HFF-Myc (cell line): ENCODE measurements around the gene PDE4D.

Experiments
- DNase-seq: peaks from one replicate; pipeline ENCODE4 v3.0.0-alpha.2; 2011; ENCODE audit warnings: low read depth; ENCODE audit errors: extremely low read depth
- H3K4me3 ChIP-seq: replicated peaks from 2 replicates; pipeline ENCODE4 v1.5.1; 2011; ENCODE audit warnings: low read depth, mild to moderate bottlenecking, control low read depth, low read length
- TF ChIP-seq, protein P1 (sequence below): IDR thresholded peaks from 2 replicates; pipeline ENCODE4 v1.5.1; 2012; ENCODE audit warnings: mild to moderate bottlenecking, low read depth, low read length, control low read depth; ENCODE audit errors: missing control alignments

The PDE4D gene

DNA sequence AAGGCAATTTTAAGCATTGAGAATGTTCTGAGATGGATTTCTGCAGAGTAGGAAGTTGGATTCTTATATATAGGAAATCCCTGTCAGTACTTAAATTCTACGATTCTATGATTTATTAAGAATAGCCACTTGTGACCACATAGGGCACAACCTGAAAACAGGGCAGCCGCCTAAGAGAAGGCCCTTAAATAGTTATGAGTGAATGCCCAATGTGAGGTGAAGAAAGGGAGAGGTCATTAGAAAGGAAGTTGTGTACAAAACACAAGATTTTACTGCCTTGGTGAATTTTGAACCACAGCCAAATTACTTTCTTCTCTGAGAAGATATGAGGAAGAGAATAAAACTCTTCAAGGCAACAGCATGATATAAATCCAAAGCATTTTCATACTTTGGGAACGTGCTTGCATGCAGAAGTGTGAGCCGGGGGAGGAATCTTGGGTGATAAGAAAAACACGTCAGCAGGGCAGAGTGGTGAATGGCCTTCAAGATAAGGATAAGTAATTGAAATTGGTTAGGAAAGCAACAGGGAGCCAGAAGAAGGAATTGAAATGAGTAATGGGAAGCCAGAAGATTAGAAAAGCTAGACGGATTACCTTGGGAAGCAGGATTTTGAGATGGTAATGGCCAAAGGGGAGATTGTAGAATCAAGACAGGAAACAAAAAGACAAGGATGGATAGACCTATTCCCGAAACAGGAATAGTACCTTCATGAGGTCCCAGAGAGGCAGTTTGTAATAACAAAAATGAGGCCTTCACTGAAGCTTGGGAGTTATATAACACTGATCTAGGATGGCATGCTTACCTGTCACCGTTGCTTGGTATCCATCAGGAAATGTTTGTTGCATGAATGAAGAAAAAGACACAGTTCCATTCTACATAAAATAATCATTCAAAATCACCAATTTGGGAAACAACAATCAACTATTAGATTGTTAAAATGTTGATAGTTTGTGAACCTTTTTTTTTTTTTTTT, 244.3 kb downstream of the PDE4D start:
- TF ChIP-seq, protein P1, sequence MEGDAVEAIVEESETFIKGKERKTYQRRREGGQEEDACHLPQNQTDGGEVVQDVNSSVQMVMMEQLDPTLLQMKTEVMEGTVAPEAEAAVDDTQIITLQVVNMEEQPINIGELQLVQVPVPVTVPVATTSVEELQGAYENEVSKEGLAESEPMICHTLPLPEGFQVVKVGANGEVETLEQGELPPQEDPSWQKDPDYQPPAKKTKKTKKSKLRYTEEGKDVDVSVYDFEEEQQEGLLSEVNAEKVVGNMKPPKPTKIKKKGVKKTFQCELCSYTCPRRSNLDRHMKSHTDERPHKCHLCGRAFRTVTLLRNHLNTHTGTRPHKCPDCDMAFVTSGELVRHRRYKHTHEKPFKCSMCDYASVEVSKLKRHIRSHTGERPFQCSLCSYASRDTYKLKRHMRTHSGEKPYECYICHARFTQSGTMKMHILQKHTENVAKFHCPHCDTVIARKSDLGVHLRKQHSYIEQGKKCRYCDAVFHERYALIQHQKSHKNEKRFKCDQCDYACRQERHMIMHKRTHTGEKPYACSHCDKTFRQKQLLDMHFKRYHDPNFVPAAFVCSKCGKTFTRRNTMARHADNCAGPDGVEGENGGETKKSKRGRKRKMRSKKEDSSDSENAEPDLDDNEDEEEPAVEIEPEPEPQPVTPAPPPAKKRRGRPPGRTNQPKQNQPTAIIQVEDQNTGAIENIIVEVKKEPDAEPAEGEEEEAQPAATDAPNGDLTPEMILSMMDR: no peak
- H3K4me3 ChIP-seq: no peak overlapping the region
- DNase-seq: no peak

DNA sequence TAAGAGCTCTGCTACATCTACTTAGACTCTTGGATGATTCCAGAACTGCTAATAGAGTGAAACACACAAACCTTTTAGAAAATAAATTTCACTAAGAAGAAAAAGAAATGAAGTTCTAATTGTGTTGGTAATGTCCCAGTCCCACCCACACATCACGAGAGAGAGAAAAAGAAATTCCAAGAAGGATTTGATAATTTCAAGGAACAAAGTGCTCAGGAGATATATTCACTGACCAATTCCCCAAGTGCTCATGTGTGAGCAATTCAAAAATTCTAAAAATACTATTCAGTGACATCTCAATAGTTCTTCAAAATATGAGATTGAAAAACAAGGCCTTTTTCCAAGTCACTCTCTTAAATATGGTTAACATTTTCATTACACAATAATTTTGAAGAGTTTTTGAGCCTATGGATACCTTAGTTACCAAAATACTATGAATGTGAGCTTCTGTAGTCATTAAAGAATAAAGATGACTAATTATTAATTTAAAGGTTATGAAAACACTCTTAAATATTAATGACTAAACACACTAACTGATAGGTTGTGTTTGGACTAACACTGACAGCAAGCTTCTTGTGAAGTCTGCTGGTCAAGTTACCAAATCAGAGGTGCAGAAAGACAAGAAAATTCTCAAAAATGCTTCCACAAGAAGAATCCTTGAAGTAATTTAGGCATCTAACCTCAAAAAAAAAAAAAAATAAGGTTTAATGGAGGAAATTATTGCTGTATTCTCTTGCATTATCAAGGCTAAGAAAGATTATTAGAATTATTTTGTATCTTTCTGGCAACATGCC, 245.3 kb downstream of the PDE4D start:
- DNase-seq: no peak
- H3K4me3 ChIP-seq: no peak overlapping the region
- TF ChIP-seq, protein P1: no peak

DNA sequence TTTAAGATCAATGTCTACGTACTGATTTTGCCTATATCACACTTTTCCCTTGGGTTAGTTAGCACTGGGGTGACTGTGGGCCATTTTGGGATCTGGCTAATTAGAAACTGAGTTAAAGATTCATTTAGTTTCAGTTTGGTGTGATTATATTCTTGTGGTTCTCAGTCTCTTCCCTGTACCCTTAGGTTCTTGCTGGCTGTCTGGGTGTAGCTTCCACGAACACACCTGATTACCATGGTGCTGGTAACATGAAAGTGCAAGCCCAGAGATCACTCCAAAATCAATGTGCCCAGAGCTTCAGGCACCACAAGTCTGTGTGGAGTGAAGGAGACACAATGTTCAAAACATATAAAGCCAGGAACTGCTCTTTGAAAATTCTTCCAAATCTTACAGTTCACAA, 248.1 kb downstream of the PDE4D start:
- TF ChIP-seq, protein P1: no peak
- no peak for DNase-seq
- H3K4me3 ChIP-seq: no peak overlapping the region

DNA sequence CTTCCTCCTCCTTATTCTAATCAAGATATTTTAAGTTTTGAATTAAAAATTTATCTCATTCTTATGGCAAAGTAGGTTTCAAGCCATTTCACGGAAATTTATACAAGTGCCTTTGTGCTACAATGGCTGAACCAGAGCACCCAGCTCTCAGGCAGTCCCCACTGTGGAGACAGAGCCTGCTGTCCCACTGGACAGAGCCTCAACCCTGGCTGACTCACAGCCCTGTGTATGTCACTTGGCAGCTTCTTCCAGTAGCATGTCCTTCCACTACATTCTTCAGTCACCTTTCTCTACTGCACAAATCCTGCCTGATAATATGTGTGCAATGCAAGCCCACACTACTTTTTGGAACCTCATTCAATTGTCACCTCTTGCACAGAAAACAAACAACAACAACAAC, 253.1 kb downstream of the PDE4D start:
- H3K4me3 ChIP-seq: no peak overlapping the region
- TF ChIP-seq, protein P1: no peak
- DNase-seq: no peak

DNA sequence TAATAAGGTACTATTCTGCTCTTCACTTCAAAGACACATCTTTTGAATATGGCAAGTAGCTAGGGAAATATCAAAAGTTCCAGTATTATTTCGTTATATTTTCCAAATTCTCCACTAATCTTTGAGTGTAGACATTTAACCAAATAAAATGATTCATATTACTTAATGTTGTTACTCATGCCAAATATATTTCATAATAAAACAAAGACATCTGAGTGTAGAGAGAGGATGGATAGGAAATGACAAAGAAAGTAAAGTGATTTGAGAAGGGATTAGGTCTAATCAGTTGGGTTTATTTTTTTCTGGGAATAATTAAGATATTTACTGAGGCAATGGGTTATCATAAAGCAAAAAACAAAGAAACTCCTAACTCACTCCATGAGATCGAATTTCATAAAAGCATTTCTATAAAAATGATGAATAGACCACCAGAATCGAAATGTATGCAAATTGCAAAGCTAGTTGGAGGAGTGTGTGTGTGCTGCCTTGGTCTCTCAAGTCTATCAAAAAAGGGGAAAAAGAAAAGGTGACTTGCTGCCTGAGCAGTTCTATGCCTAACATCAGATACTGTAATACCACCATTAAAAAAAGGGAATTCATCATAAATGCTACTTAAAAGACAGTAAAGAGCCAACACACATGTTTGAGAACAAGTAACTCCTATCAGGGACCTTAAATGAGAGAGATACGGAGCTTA, 255.5 kb downstream of the PDE4D start:
- H3K4me3 ChIP-seq: no peak overlapping the region
- DNase-seq: no peak
- TF ChIP-seq, protein P1: no peak

DNA sequence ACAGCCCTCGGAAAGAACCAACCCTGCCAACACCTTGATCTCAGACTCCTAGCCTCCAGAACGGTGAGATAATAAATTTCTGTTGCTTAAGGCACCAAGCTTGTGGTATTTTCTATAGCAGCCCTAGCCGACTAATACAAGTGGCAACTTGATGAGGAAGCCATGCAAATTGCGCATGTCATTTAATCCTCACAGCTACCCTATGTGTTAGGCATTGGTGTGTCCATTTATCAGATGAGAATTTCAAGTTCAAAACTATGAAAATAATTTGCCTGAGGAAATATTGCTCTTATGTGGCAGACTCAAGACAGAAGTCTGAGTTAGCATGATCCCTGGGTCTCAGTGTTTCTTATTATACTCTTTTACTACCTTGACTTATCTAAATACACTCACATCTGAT, 264.0 kb downstream of the PDE4D start:
- no peak overlapping the region for H3K4me3 ChIP-seq
- no peak for DNase-seq
- TF ChIP-seq, protein P1: no peak
